Vagina (tissue), 2 donors: ENCODE measurements around the gene SPEG. TPM values are rescaled to one million over a fixed set of nuclear protein-coding genes. Genes with fewer than 3 reads are reported as not detected.

Source experiments
- DNase-seq, 2 donors: peaks; one replicate each; pipeline ENCODE4 v3.0.0-alpha.2; 2017; ENCODE audit errors: extremely low spot score in 2 of 2
- H3K27ac ChIP-seq: fragments of 200-600 bp; sonication (generic); one replicate; pipeline ENCODE4 v1.5.1; 2019
- H3K27me3 ChIP-seq: fragments of 200-600 bp; sonication (generic); one replicate; pipeline ENCODE4 v1.5.1; 2019
- H3K36me3 ChIP-seq, 2 donors: fragments of 200-600 bp; sonication (generic); one replicate each; pipeline ENCODE4 v1.5.1; 2017 to 2019
- H3K4me1 ChIP-seq: fragments of 200-600 bp; sonication (generic); one replicate; pipeline ENCODE4 v1.5.1; 2019
- H3K4me3 ChIP-seq, 2 donors: fragments of 200-600 bp; sonication (generic); 1 replicate in 1 of 2; 2 replicates in 1 of 2; pipeline ENCODE4 v1.5.1; 2016 to 2019
- H3K9me3 ChIP-seq: fragments of 200-600 bp; sonication (generic); one replicate; pipeline ENCODE4 v1.5.1; 2019
- POLR2A ChIP-seq, 2 donors: fragments of 450-650 bp; IDR thresholded peaks; one replicate each; pipeline ENCODE4 v1.6.1; 2017; ENCODE audit warnings: antibody characterized with exemption in 2 of 2, mild to moderate bottlenecking in 2 of 2, moderate library complexity in 2 of 2
- POLR2AphosphoS5 ChIP-seq, 2 donors: sonication (generic); formaldehyde crosslinking; IDR thresholded peaks; one replicate each; pipeline ENCODE4 v1.9.0; 2017; ENCODE audit warnings: antibody characterized with exemption in 2 of 2, mild to moderate bottlenecking in 2 of 2, low read depth in 1 of 2; ENCODE audit not compliant: insufficient read depth in 1 of 2
- intact Hi-C: fragments of 100-400 bp; cut with DNase I; formaldehyde crosslinking; loops from one replicate; pipeline ENCODE4 v1.15.1; 2023
- total RNA-seq: library from RNA; depleted of rRNA; stranded (reverse); fragments of >200 nt; gene quantifications from one replicate; pipeline ENCODE4 v1.2.3, GENCODE V29; 2016
- TF ChIP-seq, protein P1 (sequence below), 3 experiments: fragments of 450-650 bp in 2 of 3; fragments of 200-600 bp in 1 of 3; sonication (generic) in 1 of 3; IDR thresholded peaks; one replicate each; pipeline ENCODE4 v1.5.1; 2017 to 2019; ENCODE audit warnings: antibody characterized with exemption in 3 of 3, mild to moderate bottlenecking in 2 of 3, moderate library complexity in 2 of 3

Gene SPEG
- total RNA-seq, 1 donor from 2014 or later, result 28.2 TPM

DNA sequence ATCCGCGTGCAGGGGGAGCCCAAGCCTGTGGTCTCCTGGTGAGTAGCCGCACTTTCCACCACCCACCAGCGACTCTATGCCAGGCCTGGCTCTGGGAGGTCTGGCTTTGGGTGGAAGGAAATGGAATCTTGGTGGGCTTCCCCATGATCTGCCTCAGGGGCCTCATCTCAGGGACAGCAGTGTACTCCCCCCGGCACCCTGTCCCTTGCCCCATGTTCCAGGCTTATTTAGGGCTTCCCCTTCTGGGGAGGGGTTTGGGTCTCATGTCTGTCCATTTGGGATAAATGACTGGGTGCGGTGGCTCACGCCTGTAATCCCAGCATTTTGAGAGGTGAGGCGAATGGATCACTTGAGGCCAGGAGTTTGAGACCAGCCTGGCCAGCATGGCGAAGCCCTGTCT lies 27.7 kb downstream of the SPEG start:
- DNase-seq, result no peak
- Histone ChIP-seq H3K4me1 (peaks cover 59% of the 10 kb centered on the region), H3K36me3 (peaks cover 0 to 4% of the 10 kb centered on the region in 2 donors), H3K4me3 (no peak overlapping the region), H3K27ac (peak overlapping the region; percentile 78), H3K27me3 (no peaks in the 10 kb centered on the region), H3K9me3 (no peaks in the 10 kb centered on the region)
- intact Hi-C loops, result no loop called here
- no peak for TF ChIP-seq POLR2A (IDR thresholded peaks at IDR 0.05)
- TF ChIP-seq, protein P1, sequence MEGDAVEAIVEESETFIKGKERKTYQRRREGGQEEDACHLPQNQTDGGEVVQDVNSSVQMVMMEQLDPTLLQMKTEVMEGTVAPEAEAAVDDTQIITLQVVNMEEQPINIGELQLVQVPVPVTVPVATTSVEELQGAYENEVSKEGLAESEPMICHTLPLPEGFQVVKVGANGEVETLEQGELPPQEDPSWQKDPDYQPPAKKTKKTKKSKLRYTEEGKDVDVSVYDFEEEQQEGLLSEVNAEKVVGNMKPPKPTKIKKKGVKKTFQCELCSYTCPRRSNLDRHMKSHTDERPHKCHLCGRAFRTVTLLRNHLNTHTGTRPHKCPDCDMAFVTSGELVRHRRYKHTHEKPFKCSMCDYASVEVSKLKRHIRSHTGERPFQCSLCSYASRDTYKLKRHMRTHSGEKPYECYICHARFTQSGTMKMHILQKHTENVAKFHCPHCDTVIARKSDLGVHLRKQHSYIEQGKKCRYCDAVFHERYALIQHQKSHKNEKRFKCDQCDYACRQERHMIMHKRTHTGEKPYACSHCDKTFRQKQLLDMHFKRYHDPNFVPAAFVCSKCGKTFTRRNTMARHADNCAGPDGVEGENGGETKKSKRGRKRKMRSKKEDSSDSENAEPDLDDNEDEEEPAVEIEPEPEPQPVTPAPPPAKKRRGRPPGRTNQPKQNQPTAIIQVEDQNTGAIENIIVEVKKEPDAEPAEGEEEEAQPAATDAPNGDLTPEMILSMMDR (IDR thresholded peaks at IDR 0.05), result no peak
- TF ChIP-seq POLR2AphosphoS5 (IDR thresholded peaks at IDR 0.05; ENCODE audit: insufficient read depth in 1 of 2, low read depth in 1 of 2), result no peak

DNA sequence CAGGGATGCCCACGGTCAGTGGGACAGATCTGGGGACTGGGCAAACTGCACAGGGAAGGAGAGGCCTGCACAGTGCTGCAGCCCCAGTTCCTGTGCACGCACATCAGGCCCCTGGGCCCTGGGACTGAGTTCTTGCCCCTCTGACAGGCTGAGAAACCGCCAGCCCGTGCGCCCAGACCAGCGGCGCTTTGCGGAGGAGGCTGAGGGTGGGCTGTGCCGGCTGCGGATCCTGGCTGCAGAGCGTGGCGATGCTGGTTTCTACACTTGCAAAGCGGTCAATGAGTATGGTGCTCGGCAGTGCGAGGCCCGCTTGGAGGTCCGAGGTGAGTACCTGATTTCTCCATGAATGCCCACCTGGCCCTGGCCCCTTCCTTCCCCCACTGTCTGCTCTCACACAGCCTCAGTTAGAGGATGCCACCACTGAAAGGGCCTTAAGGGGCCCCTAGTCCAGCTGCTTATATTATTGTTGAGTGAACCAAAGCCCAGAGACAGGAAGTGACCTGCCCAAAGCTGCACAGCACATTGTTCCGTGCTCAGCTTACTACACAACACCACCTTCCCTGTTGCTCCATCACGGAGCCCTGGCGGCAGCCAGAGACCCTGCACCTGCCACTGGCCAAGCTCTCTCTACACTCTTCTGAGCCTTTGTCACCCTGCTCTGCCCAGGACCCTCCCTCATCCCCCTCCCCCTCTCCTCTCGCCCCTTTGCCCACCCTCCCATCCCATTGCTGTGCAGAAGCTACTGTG lies 29.8 kb downstream of the SPEG start:
- intact Hi-C loops, result no loop called here
- H3K9me3 ChIP-seq, result no peaks in the 10 kb centered on the region
- H3K4me3 ChIP-seq, result no peak overlapping the region
- DNase-seq, result no peak
- TF ChIP-seq POLR2A (IDR thresholded peaks at IDR 0.05) (no peak), POLR2AphosphoS5 (IDR thresholded peaks at IDR 0.05; ENCODE audit: insufficient read depth in 1 of 2, low read depth in 1 of 2) (no peak)
- TF ChIP-seq, protein P1 (IDR thresholded peaks at IDR 0.05), result no peak
- peaks cover 53% of the 10 kb centered on the region for H3K4me1 ChIP-seq
- peaks cover 0 to 4% of the 10 kb centered on the region in 2 donors for H3K36me3 ChIP-seq
- no peaks in the 10 kb centered on the region for H3K27me3 ChIP-seq
- peak overlapping the region; percentile 33 for H3K27ac ChIP-seq

DNA sequence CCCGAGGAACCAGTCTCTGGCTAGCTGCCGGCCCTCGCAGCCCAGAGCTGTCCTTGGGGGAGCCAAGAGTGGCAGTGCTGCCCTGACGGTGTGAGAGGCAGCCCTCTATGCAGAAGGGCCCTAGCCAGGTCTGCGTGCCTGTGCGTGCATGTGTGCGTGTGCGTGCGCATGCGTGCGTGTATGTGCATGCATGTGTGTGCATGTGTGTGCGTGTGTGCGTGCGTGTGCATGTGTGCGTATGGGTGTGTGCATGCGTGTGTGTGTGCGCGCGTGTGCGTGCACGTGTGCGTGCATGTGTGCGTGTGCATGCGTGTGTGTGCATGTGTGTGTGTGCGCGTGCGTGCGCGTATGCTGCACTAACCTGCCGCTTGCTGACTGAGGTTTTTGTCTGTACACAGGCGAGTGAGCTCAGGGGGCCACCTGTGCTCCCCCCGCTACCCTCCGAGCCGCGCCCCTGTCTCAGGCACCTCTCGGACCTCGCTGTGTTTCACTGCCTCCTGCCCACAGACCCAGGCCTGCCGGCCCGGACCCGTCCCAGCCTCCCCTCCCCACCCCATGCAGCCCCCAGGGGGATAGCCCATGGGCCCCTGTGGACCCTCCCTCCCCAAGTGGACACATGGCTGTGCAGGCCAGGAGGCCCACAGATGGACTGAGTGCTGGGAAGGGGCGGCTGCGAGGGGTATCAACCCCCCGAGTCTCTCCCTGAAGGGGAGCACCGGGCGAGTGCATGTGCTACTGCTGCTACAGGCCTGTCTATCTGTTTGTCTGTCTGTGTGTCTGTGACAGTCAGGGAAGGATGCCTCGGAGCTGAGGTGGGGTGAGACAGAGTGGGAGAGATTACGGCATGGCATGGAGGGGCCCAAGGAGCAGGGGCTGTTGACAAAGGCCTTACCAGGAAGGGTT lies 31.3 kb downstream of the SPEG start:
- Histone ChIP-seq H3K4me3 (no peak overlapping the region), H3K36me3 (peaks cover 0 to 4% of the 10 kb centered on the region in 2 donors), H3K27ac (peak overlapping the region; percentile 25), H3K4me1 (peaks cover 39% of the 10 kb centered on the region), H3K27me3 (no peaks in the 10 kb centered on the region), H3K9me3 (no peaks in the 10 kb centered on the region)
- no peak for DNase-seq
- no peak for TF ChIP-seq POLR2A (IDR thresholded peaks at IDR 0.05)
- TF ChIP-seq, protein P1 (IDR thresholded peaks at IDR 0.05), result no peak
- no peak for TF ChIP-seq POLR2AphosphoS5 (IDR thresholded peaks at IDR 0.05; ENCODE audit: insufficient read depth in 1 of 2, low read depth in 1 of 2)
- intact Hi-C loops, result no loop called here

DNA sequence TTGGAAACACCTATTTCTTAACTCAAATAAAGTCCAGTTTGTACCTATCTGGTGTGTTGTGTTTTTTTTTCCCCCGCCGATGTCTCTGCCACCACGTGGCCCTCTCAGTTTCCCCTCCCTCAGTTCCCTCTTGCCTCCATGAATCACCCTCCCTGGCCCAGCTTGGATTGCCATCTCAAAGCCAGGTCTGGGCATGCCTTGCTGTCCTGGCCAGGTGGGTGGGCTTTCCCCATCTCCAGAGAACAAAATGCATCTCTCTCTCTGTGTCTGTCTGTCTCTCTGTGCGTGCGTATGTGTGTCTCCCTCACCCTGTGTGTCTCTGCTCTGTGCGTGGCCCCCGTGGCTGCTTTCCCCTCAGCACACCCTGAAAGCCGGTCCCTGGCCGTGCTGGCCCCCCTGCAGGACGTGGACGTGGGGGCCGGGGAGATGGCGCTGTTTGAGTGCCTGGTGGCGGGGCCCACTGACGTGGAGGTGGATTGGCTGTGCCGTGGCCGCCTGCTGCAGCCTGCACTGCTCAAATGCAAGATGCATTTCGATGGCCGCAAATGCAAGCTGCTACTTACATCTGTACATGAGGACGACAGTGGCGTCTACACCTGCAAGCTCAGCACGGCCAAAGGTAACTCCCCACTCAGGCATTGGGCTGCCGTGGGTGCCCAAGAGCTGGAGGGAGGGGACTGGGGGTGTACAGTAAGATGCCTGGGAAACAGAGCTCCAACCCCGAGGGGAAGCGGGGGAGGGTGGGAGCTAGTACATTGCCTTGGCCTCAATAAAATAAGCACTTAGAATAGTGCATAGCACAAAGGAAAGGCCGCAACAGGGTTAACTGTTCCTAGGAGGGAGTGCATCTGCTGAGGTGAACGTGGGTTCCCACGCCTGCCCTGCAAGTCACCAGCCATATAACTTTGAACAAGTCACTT lies 32.4 kb downstream of the SPEG start:
- intact Hi-C loops, result no loop called here
- H3K27me3 ChIP-seq, result no peaks in the 10 kb centered on the region
- TF ChIP-seq POLR2A (IDR thresholded peaks at IDR 0.05) (no peak), POLR2AphosphoS5 (IDR thresholded peaks at IDR 0.05; ENCODE audit: insufficient read depth in 1 of 2, low read depth in 1 of 2) (peak in 1 of 2 donors; percentile 10)
- TF ChIP-seq, protein P1 (IDR thresholded peaks at IDR 0.05), result no peak
- no peaks in the 10 kb centered on the region for H3K9me3 ChIP-seq
- no peak overlapping the region for H3K4me3 ChIP-seq
- DNase-seq, result no peak
- peak overlapping the region; percentile 25 for H3K27ac ChIP-seq
- peaks cover 28% of the 10 kb centered on the region for H3K4me1 ChIP-seq
- H3K36me3 ChIP-seq, result peaks cover 0 to 4% of the 10 kb centered on the region in 2 donors
